Esophagus squamous epithelium (tissue), 4 donors: ENCODE results near the gene CEP350.

Source experiments
- CTCF ChIP-seq, 6 experiments: fragments of 450-650 bp in 4 of 6; fragments of 200-600 bp in 2 of 6; sonication (generic) in 2 of 6; IDR thresholded peaks; one replicate each; pipeline ENCODE4 v1.5.1; 2016 to 2019; ENCODE audit warnings: antibody characterized with exemption in 6 of 6, mild to moderate bottlenecking in 4 of 6, moderate library complexity in 4 of 6
- POLR2A ChIP-seq, 4 donors: fragments of 450-650 bp; IDR thresholded peaks; one replicate each; pipeline ENCODE4 v1.6.1; 2017; ENCODE audit warnings: antibody characterized with exemption in 4 of 4, mild to moderate bottlenecking in 4 of 4, moderate library complexity in 3 of 4

- TF ChIP-seq CTCF (IDR thresholded peaks at IDR 0.05), result no peak
- no peak for TF ChIP-seq POLR2A (IDR thresholded peaks at IDR 0.05)
Measured at GRCh38 chr1:180160357-180160756, 205.7 kb downstream of the CEP350 start.
